ENCODE results near the gene CAMK1G. TPM values are rescaled to one million over a fixed set of nuclear protein-coding genes. Genes with fewer than 3 reads are reported as not detected.

CAMK1G gene
- total RNA-seq, 1 experiment from 2014 or later, result 21.2 TPM

GRCh38 chr1:209610631-209610905, 27.1 kb downstream of the CAMK1G start:
- H3K36me3 ChIP-seq (ENCODE audit: insufficient read depth, low read length, poor library complexity, severe bottlenecking), result peaks cover 70% of the 10 kb centered on the region
- H3K9me3 ChIP-seq (ENCODE audit: low read depth, low read length, poor library complexity, severe bottlenecking), result no peaks in the 10 kb centered on the region
- H3K4me1 ChIP-seq (ENCODE audit: insufficient read depth, low read length, poor library complexity, severe bottlenecking), result peaks cover 10% of the 10 kb centered on the region
- intact Hi-C loops (cut with micrococcal nuclease; ENCODE audit: unreplicated experiment), result no loop called here
- no peak overlapping the region for H3K27ac ChIP-seq (ENCODE audit: low read depth, low read length, poor library complexity, severe bottlenecking)
- no peaks in the 10 kb centered on the region for H3K27me3 ChIP-seq (replicated peaks; ENCODE audit: insufficient read depth, low read depth, low read length, poor library complexity)
- DNase-seq (ENCODE audit: low spot score), result no peak
- H3K4me3 ChIP-seq (ENCODE audit: low read depth, low read length, poor library complexity, severe bottlenecking), result no peak overlapping the region
- ChIA-PET CTCF (no interaction called here), POLR2A (ENCODE audit: low non-redundant PET) (no interaction called here)
- TF ChIP-seq CTCF (conservative IDR thresholded peaks at IDR 0.05; ENCODE audit: low read depth, low read length) (no peak), EZH2 (IDR thresholded peaks at IDR 0.05; ENCODE audit: borderline replicate concordance, low read depth, low read length, poor library complexity, severe bottlenecking) (no peak)
- BruUV-seq (replicated peaks), result no TSS peak

GRCh38 chr1:209611771-209612570, 28.5 kb downstream of the CAMK1G start:
- no TSS peak for BruUV-seq (replicated peaks)
- Histone ChIP-seq H3K4me1 (ENCODE audit: insufficient read depth, low read length, poor library complexity, severe bottlenecking) (peaks cover 10% of the 10 kb centered on the region), H3K36me3 (ENCODE audit: insufficient read depth, low read length, poor library complexity, severe bottlenecking) (peaks cover 69% of the 10 kb centered on the region), H3K4me3 (ENCODE audit: low read depth, low read length, poor library complexity, severe bottlenecking) (no peak overlapping the region), H3K9me3 (ENCODE audit: low read depth, low read length, poor library complexity, severe bottlenecking) (no peaks in the 10 kb centered on the region), H3K27me3 (replicated peaks; ENCODE audit: insufficient read depth, low read depth, low read length, poor library complexity) (no peaks in the 10 kb centered on the region), H3K27ac (ENCODE audit: low read depth, low read length, poor library complexity, severe bottlenecking) (no peak overlapping the region)
- ChIA-PET POLR2A (ENCODE audit: low non-redundant PET) (no interaction called here), CTCF (no interaction called here)
- TF ChIP-seq EZH2 (IDR thresholded peaks at IDR 0.05; ENCODE audit: borderline replicate concordance, low read depth, low read length, poor library complexity, severe bottlenecking), result no peak
- no peak for TF ChIP-seq CTCF (conservative IDR thresholded peaks at IDR 0.05; ENCODE audit: low read depth, low read length)
- no peak for DNase-seq (ENCODE audit: low spot score)
- intact Hi-C loops (cut with micrococcal nuclease; ENCODE audit: unreplicated experiment), result no loop called here

GRCh38 chr1:209612646-209613399, 29.3 kb downstream of the CAMK1G start:
- no peak overlapping the region for H3K27ac ChIP-seq (ENCODE audit: low read depth, low read length, poor library complexity, severe bottlenecking)
- DNase-seq (ENCODE audit: low spot score), result no peak
- BruUV-seq (replicated peaks), result no TSS peak
- ChIA-PET CTCF (interaction anchor here (0.6 kb wide), 1 partner anchor 48 kb away, joined by 3 read pairs; no protein-coding TSS in a partner anchor), POLR2A (ENCODE audit: low non-redundant PET) (no interaction called here)
- no peaks in the 10 kb centered on the region for H3K27me3 ChIP-seq (replicated peaks; ENCODE audit: insufficient read depth, low read depth, low read length, poor library complexity)
- TF ChIP-seq CTCF (conservative IDR thresholded peaks at IDR 0.05; ENCODE audit: low read depth, low read length) (no peak), EZH2 (IDR thresholded peaks at IDR 0.05; ENCODE audit: borderline replicate concordance, low read depth, low read length, poor library complexity, severe bottlenecking) (no peak)
- H3K9me3 ChIP-seq (ENCODE audit: low read depth, low read length, poor library complexity, severe bottlenecking), result no peaks in the 10 kb centered on the region
- intact Hi-C loops (cut with micrococcal nuclease; ENCODE audit: unreplicated experiment), result no loop called here
- H3K36me3 ChIP-seq (ENCODE audit: insufficient read depth, low read length, poor library complexity, severe bottlenecking), result peaks cover 62% of the 10 kb centered on the region
- peaks cover 10% of the 10 kb centered on the region for H3K4me1 ChIP-seq (ENCODE audit: insufficient read depth, low read length, poor library complexity, severe bottlenecking)
- no peak overlapping the region for H3K4me3 ChIP-seq (ENCODE audit: low read depth, low read length, poor library complexity, severe bottlenecking)

Measured in A673 (cell line).